NCI-H1105 treated with DMSO at 0.1 percent for 48 hours (cell line): ENCODE data around the gene ZSCAN12.
"Not testable (repeated sequence)": the region's sequence is repeated elsewhere in the genome, so short reads cannot be mapped to it uniquely, and the experiment has no call there.

Experiments
- DNase-seq: peaks from one replicate; lab custom pipeline; 2025; lab: John Stamatoyannopoulos, UW

ZSCAN12 gene

DNA sequence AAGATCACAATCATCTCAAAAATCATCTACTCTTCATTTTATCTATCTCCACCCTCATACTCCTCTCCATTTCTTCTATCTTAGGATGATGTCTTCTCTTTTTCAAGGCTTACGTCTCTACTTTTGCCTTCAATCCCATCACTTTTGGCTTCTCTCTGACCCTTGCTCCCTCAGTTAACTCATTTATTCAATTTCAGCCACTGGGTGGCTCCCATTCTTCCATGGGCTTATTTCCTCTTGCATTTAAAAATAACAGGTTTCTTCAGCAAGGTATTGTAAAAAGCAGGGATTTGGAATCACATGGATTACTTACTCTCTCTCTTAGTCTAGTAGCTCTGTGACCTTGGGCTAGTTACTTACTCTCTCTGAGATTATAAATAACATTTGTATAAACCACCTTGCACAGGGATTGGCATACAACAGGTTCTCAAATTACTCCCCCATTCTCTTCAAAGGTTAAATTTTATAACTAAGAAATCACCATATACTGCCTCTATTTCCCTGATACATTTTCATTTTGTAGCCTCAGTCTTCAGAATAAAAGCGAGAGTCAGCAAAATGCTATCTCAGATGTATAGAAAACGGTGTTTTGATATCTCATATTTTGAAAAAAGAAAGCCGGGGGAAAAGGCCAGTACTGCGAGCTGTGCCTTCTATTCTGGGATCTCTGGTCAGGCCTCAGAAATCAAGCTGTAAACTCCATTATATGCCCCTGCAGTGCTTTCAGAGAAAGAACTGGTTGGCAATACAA is 5.5 kb downstream of the ZSCAN12 start:
- no peak for DNase-seq

GRCh38 chr6:28390688-28391087 is 8.9 kb downstream of the ZSCAN12 start:
- no peak for DNase-seq

DNA sequence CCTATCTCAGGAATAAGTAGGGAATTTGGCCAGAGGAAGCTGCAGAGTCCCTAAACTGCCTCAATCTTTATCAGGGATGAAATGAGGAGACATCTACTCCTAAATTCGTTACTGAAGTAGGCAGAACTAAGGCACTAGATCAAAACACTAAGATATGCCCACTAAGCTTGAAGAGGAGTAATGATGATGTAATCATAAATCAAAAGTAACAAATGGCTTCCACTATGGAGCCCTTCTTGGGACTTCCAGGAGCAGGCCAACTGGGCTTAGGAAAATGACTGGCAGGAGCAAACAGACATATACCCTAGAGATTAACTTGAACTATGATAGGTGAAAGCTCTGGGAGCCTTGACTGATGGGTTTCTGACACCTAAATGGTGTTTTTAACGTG is 15.4 kb downstream of the ZSCAN12 start:
- no peak for DNase-seq

GRCh38 chr6:28383235-28384142 is 16.1 kb downstream of the ZSCAN12 start:
- no peak for DNase-seq

GRCh38 chr6:28380381-28380780 is 19.2 kb downstream of the ZSCAN12 start:
- no peak for DNase-seq

- no peak for DNase-seq
Observed at GRCh38 chr6:28378644-28379043, 20.9 kb downstream of the ZSCAN12 start.

GRCh38 chr6:28377879-28378278 is 21.7 kb downstream of the ZSCAN12 start:
- DNase-seq, result no peak

DNA sequence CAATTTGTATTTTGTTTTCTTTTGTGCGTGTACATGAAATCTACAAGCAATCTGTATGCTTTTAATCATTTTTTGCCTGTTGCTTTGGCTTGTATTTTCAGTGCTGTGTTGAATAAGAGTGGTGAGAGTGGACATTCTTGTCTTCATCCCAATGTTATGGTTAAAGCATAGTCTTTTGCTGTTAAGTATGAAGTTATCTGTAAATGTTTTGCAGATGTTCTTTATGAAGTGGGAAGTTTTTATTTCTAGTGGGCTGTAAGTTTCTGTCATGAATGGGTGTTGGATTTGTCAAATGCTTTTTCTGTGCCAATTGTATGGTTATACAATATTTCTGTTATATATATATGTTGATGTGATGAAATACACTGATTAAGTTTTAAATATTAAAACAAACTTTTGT is 25.6 kb downstream of the ZSCAN12 start:
- no peak for DNase-seq

DNA sequence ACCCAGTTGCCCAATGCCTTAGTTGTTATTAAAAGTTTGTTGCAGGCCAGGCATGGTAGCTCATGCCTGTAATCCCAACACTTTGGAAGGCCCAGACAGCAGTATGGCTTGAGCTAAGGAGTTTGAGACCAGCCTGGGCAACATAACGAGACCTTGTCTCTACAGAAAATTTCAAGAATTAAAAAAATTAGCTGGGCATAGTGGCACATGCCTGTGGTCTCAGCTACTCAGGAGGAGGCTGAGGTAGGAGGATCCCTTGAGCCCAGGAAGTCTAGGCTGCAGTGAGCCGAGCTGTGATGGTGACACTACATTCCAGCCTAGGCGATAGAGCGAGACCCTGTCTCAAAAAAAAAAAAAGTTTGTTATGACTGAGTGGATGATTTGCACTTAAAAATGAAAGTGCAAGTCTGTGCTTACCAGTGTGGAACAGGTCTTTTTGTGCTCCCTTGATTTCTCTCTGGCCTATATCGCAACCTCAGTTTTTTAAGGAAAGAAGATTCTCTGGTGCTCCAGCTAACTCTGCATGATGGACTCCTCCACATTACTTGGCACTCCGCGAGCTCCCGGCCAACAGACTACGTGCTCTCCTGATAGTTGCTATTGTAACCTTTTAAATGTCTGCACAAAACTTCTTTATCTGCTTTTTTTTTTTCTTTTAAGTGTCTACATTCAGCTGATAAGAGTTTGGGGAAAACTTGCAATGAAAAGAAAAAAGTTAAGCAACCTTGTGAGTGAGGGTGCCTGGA is 27.7 kb downstream of the ZSCAN12 start:
- DNase-seq, result no peak

- no peak for DNase-seq
Observed at GRCh38 chr6:28371280-28371679, 28.3 kb downstream of the ZSCAN12 start.

DNA sequence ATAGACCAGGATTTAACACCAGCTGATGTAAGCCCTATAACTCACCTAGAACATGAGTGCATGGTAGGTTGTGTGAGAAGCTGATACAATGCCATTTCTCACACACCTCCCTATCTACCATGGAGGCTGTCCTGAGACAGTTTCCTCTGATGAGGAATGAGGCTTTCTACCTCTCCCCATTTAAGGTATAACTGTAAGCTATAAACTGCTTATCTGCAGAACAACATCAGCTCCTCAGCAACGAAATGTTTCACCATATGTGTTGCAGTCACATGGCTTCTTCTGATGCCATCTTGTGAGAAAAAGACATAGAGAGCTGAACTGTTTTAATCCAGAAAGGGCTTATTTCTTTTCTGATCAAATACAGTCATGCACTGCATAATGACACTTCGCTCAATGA is 29.1 kb downstream of the ZSCAN12 start:
- DNase-seq, result no peak

GRCh38 chr6:28369463-28369862 is 30.1 kb downstream of the ZSCAN12 start:
- DNase-seq, result no peak

DNA sequence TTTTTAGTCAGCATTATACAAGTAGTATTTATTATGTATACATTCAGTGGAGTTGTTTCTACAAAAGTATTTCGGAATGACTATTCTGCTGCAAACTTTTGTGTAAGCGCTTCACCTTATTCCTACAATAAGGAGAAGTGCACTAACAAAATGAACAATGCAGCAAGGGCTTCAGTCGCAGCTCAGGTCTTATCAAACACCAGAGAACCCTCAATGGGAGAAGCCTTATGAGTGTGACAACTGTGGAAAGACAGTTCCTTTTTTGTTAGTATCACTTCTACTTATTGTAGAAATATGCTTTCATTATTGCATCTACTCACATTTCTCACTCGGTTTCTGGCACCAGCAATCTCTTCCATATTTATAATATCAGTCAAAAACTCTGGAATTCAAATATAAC is 31.0 kb downstream of the ZSCAN12 start:
- DNase-seq, result no peak

- not testable (repeated sequence) for DNase-seq
Observed at GRCh38 chr6:28365590-28365989, 34.0 kb downstream of the ZSCAN12 start.

DNA sequence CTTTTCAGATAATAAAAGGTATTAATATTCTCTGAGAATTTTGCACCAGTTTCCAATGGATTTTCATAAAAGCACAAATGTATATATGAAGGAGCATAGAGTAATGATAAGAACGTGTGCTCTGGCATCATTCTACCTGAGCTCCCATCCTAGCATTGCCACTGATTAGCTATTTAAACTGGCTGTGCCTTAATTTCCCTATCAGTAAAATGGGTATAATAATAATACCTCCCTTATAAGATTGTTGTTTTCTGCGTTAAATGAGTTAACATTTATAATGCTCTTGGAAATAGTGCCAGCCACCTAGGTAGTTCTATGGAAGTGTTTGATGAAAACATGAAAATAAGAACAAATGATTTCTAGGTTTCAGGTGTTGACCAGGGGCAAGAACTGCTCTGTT is 38.6 kb downstream of the ZSCAN12 start:
- DNase-seq, result no peak

DNA sequence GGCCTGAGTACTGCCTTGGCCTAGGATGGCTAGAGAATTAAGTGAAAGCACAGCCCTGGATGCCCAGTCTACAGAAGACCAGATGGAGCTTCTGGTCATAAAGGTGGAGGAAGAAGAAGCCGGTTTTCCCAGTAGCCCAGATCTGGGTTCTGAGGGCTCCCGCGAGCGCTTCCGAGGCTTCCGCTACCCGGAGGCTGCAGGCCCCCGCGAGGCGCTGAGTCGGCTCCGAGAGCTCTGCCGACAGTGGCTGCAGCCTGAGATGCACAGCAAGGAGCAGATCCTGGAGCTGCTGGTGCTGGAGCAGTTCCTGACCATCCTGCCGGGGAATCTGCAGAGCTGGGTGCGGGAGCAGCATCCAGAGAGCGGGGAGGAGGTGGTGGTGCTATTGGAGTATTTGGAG is 40.0 kb downstream of the ZSCAN12 start:
- not testable (repeated sequence) for DNase-seq

DNA sequence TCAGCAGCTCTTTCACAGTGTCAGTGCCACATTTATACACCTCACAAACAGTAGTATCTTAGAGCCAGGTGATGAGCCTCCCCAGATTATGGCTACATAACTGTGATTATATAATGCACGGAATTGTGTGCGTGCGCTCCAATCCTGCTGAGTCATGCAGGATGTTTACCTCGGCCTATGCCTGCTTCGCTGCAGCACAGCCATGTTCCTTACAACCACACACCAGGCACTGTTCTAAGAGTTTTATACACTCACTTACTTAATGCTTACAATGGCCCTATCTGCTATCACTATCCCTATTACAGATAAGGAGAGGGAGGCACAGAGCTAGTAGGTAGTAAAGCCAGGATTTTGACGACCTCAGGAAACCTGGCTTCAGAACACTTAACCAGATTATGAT is 42.5 kb downstream of the ZSCAN12 start:
- DNase-seq, result no peak

DNA sequence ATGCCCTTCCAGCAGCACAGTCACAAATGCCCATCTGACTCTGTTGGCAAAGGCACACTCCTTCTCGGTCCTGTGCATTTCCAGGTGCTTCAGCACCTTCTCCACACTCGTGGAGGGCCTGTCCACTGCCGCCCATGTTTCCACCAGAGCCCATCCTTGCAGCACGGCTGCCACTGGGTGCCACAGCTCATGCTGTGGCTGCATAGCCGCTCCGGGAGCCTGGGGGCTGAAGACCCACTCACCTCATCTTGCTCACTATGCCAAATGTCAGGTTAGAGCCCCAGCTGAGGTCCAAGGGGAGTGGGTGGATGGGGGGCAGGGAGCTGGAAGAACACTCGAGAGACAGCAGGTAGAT is 42.9 kb downstream of the ZSCAN12 start:
- DNase-seq, result no peak

- peak; percentile 81 for DNase-seq
Observed at GRCh38 chr6:28355743-28356665, 43.5 kb downstream of the ZSCAN12 start.

DNA sequence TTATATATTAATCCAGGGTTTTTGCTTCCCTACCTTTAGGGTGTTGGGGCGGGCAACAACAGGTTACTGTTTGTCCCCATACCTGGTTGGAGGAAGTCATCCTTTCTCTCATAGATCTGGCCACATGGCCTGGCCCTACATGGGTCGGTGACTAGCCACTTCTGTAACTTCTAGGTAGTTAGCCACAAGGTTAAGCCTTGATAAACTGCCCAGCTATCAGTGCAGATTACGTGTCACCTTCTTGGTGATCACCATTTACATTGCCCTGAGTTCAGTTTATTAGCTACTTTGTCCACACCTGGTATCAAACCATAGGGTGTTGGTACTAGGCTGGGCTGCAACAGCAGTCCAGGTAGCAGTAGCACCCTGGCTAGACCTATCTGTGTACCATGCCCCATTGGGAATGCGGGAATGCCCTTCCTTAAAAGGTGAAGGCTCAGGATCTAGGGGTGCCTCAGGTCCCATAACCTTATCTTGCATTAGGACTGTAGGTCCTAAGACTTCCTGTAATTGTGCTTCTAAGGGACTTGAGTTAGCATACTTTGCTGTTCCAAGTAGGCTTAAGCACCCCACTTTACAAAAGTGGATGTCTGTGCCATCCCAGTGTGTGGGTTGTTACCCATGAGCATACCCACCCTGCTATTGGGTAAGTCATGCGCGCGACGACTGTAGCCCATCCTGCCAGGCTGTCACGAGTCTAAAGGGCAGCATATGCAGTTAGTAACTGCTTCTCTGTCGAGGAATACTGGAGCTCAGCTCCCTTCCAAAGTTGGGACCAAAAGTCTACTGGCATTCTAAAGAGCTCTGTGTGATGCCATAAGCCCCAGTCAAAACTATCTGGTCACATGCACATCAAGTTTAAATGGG is 44.6 kb downstream of the ZSCAN12 start:
- DNase-seq, result no peak
